Karpas-422 (cell line): Measurements from ENCODE around the gene MAD1L1. TPM values are rescaled to one million over a fixed set of nuclear protein-coding genes. Genes with fewer than 3 reads are reported as not detected.

ENCODE experiments used
- DNase-seq: peaks from one replicate; pipeline ENCODE4 v3.0.0-alpha.2; 2015
- H2AFZ ChIP-seq: fragments of 200-600 bp; sonication (generic); 2 replicates; pipeline ENCODE4 v1.6.1; 2014; ENCODE audit warnings: antibody characterized with exemption, low read length, mixed read lengths
- H3K27ac ChIP-seq: fragments of 200-600 bp; sonication (generic); 2 replicates; pipeline ENCODE4 v1.5.1; 2014; ENCODE audit warnings: mild to moderate bottlenecking, low read length, moderate library complexity
- H3K27me3 ChIP-seq: fragments of 200-600 bp; sonication (generic); 2 replicates; pipeline ENCODE4 v1.6.1; 2014; ENCODE audit warnings: low read length, mixed read lengths
- H3K36me3 ChIP-seq: fragments of 200-600 bp; sonication (generic); 2 replicates; pipeline ENCODE4 v1.6.1; 2014; ENCODE audit warnings: low read length, mixed read lengths; ENCODE audit not compliant: insufficient read depth
- H3K4me1 ChIP-seq: fragments of 200-600 bp; sonication (generic); 2 replicates; pipeline ENCODE4 v1.6.1; 2014; ENCODE audit warnings: mild to moderate bottlenecking, low read length, mixed read lengths
- H3K4me2 ChIP-seq: fragments of 200-600 bp; sonication (generic); 2 replicates; pipeline ENCODE4 v1.6.1; 2014; ENCODE audit warnings: low read length, low read depth, mild to moderate bottlenecking; ENCODE audit not compliant: poor library complexity, severe bottlenecking
- H3K4me3 ChIP-seq: fragments of 200-600 bp; sonication (generic); 2 replicates; pipeline ENCODE4 v1.5.1; 2014; ENCODE audit warnings: mild to moderate bottlenecking, antibody characterized with exemption, low read length, mixed read lengths
- H3K79me2 ChIP-seq: fragments of 200-600 bp; sonication (generic); 2 replicates; pipeline ENCODE4 v1.6.1; 2014; ENCODE audit warnings: mild to moderate bottlenecking, low read length, mixed read lengths
- H3K9ac ChIP-seq: fragments of 200-600 bp; sonication (generic); 2 replicates; pipeline ENCODE4 v1.6.0; 2014; ENCODE audit warnings: low read length
- H3K9me2 ChIP-seq: fragments of 200-600 bp; sonication (generic), shearing (Covaris generic); replicated peaks from 2 replicates; pipeline ENCODE4 v1.6.0; 2014; ENCODE audit warnings: mild to moderate bottlenecking, low read length, moderate library complexity; ENCODE audit not compliant: insufficient read depth
- H3K9me3 ChIP-seq: fragments of 300-700, 200-600 bp; sonication (generic); 2 replicates; pipeline ENCODE4 v1.6.1; 2014; ENCODE audit warnings: low read length, mixed read lengths
- H4K20me1 ChIP-seq: fragments of 200-600 bp; sonication (generic); 2 replicates; pipeline ENCODE4 v1.6.1; 2014; ENCODE audit warnings: mild to moderate bottlenecking, antibody characterized with exemption, low read length, low read depth; ENCODE audit not compliant: insufficient read depth
- total RNA-seq: library from RNA; depleted of rRNA; stranded (reverse); fragments of >200 nt; shearing (Covaris generic); gene quantifications from 2 replicates; pipeline ENCODE4 v1.2.3, GENCODE V29; 2014; ENCODE audit warnings: low replicate concordance

MAD1L1 gene
- total RNA-seq, 1 experiment from 2014 or later = 38.6 TPM

DNA sequence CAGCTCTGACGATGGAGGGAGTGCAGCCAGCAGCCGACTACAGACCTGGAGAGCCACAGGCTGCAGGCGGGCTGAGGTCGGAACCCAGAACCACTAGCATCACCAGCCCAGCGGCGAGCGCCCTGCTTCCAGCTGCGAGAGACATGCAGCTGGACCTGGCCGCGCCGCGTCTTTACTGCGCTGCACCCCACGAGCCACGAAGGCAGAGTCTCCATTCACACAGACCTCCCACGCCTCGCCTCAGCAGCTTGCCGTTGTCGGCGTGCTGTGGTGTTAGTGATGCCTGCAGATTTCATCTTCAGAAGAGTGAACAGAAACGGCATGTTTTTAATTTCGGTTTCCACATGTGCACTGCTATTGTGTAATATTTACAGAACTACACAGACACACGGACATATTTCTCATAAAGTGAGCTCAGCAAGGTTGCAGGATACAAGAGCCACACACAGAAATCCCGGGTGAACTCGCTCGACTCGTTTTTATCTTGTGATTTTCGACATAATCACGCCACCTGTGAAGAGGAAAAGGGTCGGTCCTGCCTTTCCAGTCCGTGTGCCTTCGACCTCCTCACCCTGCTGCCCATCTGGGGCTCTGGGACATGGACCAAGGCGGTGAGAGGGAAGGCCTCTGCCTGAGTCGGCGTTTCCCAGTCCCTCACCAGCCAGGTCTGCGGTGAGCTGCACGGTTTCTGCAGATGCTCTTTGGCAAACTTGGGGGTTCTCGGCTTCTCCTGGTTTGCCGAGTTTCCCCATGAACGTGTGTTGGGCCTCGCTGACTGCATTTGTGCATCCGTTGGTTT, 310.5 kb downstream of the MAD1L1 start:
- Histone ChIP-seq H3K4me3 (no peak overlapping the region), H3K4me2 (no peak overlapping the region), H3K4me1 (peaks cover 16% of the 10 kb centered on the region), H3K27ac (no peak overlapping the region), H3K36me3 (no peaks in the 10 kb centered on the region), H3K79me2 (no peaks in the 10 kb centered on the region), H4K20me1 (no peaks in the 10 kb centered on the region), H3K9me2 (no peaks in the 10 kb centered on the region), H3K27me3 (no peaks in the 10 kb centered on the region), H2AFZ (no peak overlapping the region), H3K9ac (no peak overlapping the region), H3K9me3 (no peaks in the 10 kb centered on the region)
- DNase-seq = no peak

DNA sequence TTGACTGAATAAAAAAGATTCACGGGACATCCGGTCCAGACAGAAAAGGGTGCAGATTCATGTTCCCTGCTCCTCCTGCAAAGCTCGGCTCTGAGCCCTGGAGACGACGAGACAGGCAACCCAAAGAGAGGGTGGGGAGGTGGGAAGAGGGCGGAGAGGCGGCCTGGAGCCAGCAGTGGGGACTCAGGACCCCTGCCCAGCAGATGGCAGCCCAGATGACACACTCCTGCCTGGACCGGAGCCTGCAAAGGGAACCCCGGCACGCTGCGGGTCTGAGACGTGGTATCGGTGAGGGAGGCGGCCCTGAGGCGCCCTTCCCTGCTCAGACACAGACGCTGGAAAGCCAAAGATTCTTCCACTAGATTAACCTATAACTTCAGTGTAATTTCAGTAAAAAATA, 311.9 kb downstream of the MAD1L1 start:
- Histone ChIP-seq H3K9ac (peak overlapping the region; percentile 32), H3K27ac (no peak overlapping the region), H3K79me2 (no peaks in the 10 kb centered on the region), H3K36me3 (no peaks in the 10 kb centered on the region), H3K4me2 (peak overlapping the region; percentile 35), H3K27me3 (no peaks in the 10 kb centered on the region), H3K4me1 (peaks cover 16% of the 10 kb centered on the region), H3K9me3 (no peaks in the 10 kb centered on the region), H3K4me3 (peak overlapping the region; percentile 43; the same call in 1 of the 2 replicates), H3K9me2 (no peaks in the 10 kb centered on the region), H4K20me1 (no peaks in the 10 kb centered on the region), H2AFZ (peak overlapping the region; percentile 52; the same call in 1 of the 2 replicates)
- no peak for DNase-seq

DNA sequence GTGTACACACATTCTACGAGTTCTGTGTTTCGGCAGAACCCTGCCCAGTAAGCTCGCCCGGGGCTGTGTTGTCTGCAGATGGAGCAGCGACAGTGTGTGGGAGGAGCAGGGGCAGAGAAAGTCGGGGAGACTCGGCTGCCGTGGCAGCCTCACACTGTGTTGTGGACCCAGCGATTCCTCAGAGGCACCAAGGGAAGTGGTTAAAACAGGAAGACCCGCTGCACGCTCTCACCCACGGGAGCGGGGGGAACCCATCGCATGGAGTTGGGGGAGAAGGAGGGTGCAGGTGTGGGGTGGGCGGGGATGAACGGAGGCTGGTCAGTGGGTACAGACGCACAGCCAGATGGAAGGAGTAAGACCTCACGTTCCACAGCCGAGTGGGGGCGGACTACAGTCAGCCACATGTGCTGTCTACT, 312.5 kb downstream of the MAD1L1 start:
- peak; percentile 51 for DNase-seq
- peak overlapping the region; percentile 43; the same call in 1 of the 2 replicates for H3K4me3 ChIP-seq
- peak overlapping the region; percentile 32 for H3K9ac ChIP-seq
- no peaks in the 10 kb centered on the region for H3K79me2 ChIP-seq
- H3K9me2 ChIP-seq = no peaks in the 10 kb centered on the region
- peak overlapping the region; percentile 52; the same call in 1 of the 2 replicates for H2AFZ ChIP-seq
- H3K4me1 ChIP-seq = peaks cover 16% of the 10 kb centered on the region
- H3K9me3 ChIP-seq = no peaks in the 10 kb centered on the region
- no peaks in the 10 kb centered on the region for H3K36me3 ChIP-seq
- no peak overlapping the region for H3K27ac ChIP-seq
- H3K27me3 ChIP-seq = no peaks in the 10 kb centered on the region
- H3K4me2 ChIP-seq = peak overlapping the region; percentile 35
- no peaks in the 10 kb centered on the region for H4K20me1 ChIP-seq

DNA sequence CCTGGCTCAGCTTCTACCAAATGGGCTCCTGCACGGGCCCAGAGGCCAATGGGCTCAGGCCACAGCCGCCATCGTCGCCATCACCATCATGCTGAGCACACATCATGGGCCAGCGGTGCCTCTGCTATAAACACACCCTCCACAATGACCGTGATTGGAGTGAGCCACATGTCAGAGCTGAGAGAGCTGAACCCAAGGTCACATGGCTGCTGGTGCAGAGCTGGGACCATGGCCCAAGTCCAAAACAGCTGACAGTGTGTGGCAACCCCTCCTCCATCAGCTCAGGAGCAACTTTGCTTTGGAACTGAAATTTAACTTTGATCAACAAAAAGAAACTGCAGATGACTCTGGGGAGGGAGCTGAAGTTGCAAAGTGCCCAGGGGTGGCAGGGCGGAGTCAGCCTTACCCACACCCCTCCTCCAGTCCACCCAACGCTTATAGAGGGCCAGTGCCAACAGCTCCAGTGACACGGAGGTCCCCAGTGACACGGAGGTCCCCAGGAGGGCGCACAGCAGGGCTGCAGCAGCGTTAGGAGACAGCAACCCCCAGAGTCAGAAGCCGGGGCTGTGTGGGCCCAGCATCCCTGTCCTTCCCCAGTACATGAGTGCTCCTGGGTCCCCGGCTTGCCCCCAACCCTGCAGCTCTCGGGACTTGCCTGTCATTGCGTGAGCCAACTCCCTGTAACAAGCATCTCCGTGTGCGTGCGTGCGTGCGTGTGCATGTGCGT, 313.0 kb downstream of the MAD1L1 start:
- no peak for DNase-seq
- Histone ChIP-seq H3K79me2 (no peaks in the 10 kb centered on the region), H2AFZ (peak overlapping the region; percentile 52; the same call in 1 of the 2 replicates), H3K4me3 (peak overlapping the region; percentile 43; the same call in 1 of the 2 replicates), H3K9me2 (no peaks in the 10 kb centered on the region), H3K4me2 (peak overlapping the region; percentile 35), H3K27ac (no peak overlapping the region), H3K9me3 (no peaks in the 10 kb centered on the region), H3K9ac (peak overlapping the region; percentile 32), H3K36me3 (no peaks in the 10 kb centered on the region), H3K4me1 (peaks cover 16% of the 10 kb centered on the region), H3K27me3 (no peaks in the 10 kb centered on the region), H4K20me1 (no peaks in the 10 kb centered on the region)

DNA sequence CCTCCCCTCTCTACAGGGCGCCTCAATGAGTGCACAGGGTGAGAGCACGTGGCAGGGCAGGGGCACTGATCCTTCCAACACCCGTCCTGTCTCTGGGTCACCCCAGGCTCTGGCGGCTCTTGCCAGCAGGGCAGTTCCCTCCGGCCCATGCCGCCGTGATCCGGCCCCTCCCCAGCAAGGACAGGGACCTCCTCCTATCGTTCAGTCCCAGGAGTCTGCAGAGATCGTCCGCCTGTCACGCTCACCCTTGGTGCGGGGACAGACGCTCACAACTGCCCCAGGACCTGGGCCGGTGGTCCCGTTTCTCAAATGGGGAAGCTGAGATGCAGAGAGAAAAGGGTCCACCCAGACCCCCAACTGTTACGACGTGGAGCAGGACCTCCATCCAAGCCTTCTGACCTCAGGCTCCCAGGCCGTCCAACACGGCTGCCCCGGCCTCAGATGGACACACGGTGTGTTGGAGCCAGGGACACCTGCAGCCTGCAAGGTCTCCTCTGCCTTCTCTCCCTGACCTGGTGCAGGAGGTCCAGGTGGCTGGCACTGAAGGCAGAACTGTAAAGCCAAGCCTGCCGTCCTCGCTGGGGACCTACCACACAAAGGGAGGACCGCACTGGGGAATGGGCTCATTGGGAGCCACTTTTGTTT, 313.7 kb downstream of the MAD1L1 start:
- Histone ChIP-seq H3K4me1 (peaks cover 16% of the 10 kb centered on the region), H3K27ac (no peak overlapping the region), H3K9me2 (no peaks in the 10 kb centered on the region), H3K36me3 (no peaks in the 10 kb centered on the region), H3K9ac (no peak overlapping the region), H4K20me1 (no peaks in the 10 kb centered on the region), H3K9me3 (no peaks in the 10 kb centered on the region), H3K4me3 (no peak overlapping the region), H3K27me3 (no peaks in the 10 kb centered on the region), H3K4me2 (no peak overlapping the region), H3K79me2 (no peaks in the 10 kb centered on the region), H2AFZ (no peak overlapping the region)
- no peak for DNase-seq

DNA sequence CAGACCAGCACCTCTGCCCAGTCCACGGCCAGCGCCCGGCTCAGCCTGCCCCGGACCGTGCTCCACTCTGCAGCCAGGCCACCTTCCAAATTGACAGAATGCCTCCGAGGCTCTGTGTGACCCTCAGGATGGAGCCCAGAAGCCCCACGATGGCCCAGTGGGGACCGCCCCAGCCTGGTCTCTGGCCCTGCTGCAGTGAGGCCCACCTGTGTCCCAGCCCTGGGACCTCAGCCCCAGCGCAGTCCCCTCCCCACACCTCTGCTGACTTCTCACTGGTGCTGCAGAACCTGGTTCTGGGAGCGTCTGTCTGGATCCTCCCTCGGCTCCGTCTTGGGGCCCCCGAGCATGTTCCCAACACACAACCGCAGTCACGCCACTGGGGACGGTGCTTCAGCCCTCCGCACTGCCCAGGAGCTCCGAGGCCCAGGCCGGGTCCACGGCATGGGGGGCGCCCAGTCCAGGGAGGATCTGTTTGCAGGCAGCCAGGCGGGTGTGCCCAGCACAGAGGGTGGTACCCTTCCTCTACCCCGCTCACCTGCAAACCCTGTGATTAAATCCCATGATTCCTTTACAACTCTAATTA, 314.6 kb downstream of the MAD1L1 start:
- H3K9me3 ChIP-seq = no peaks in the 10 kb centered on the region
- no peaks in the 10 kb centered on the region for H4K20me1 ChIP-seq
- H3K27ac ChIP-seq = no peak overlapping the region
- no peak overlapping the region for H3K4me3 ChIP-seq
- DNase-seq = no peak
- H3K4me2 ChIP-seq = no peak overlapping the region
- H3K27me3 ChIP-seq = no peaks in the 10 kb centered on the region
- no peaks in the 10 kb centered on the region for H3K36me3 ChIP-seq
- H2AFZ ChIP-seq = no peak overlapping the region
- H3K4me1 ChIP-seq = peaks cover 16% of the 10 kb centered on the region
- H3K9me2 ChIP-seq = no peaks in the 10 kb centered on the region
- no peaks in the 10 kb centered on the region for H3K79me2 ChIP-seq
- H3K9ac ChIP-seq = no peak overlapping the region

DNA sequence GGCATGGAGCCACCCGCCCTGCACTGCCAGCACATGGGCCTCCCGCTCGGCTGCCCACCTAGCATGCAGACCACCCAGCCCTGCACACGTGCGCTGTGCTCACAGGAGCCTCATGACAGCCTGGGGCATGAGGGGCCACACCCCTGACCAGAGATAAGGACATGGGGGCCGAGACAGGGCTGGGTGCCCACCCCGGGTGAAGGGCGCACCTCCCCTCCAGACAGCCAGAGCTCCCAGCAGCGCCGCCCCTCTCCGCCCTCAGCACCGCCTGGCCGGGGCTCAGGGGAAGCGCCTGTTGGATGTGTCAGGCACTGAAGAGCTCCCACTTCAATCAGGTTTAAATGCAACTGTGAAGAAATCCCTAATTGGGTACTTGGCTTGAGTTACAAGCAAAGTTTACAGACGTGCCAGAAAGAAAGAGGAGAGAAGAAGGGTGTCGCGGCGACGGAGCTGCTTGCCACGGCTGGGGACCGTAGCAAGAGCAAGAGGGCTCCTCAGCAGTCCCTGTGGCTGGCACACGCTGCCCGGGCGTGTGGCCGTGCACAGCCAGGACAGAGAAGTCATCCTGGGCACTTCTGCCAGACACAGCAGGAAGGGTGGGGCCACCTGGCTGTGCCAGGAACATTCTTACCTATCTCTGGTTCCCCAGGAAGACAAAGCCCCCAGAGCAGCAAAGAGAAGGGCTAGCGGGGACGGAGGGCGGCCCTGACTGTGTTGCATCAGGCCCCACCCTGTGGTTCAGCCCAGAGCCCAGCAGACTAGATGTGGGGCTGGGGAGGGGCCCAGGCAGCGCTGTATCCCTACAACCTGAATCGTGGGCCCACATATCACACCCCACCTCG, 315.3 kb downstream of the MAD1L1 start:
- no peak overlapping the region for H3K9ac ChIP-seq
- no peaks in the 10 kb centered on the region for H3K9me3 ChIP-seq
- no peak overlapping the region for H3K27ac ChIP-seq
- H2AFZ ChIP-seq = no peak overlapping the region
- H3K9me2 ChIP-seq = no peaks in the 10 kb centered on the region
- H4K20me1 ChIP-seq = no peaks in the 10 kb centered on the region
- H3K79me2 ChIP-seq = no peaks in the 10 kb centered on the region
- no peak for DNase-seq
- H3K36me3 ChIP-seq = no peaks in the 10 kb centered on the region
- peaks cover 16% of the 10 kb centered on the region for H3K4me1 ChIP-seq
- no peaks in the 10 kb centered on the region for H3K27me3 ChIP-seq
- H3K4me3 ChIP-seq = no peak overlapping the region
- H3K4me2 ChIP-seq = no peak overlapping the region
